ENCODE measurements around the gene CKM. TPM values are rescaled to one million over a fixed set of nuclear protein-coding genes. Genes with fewer than 3 reads are reported as not detected.

CKM gene
- total RNA-seq, 3 donors from 2014 or later: not detected

GRCh38 chr19:45280471-45280961, 42.2 kb downstream of the CKM start:
- no peak overlapping the region for H3K27ac ChIP-seq
- no peak for TF ChIP-seq CTCF (IDR thresholded peaks at IDR 0.05)
- no peak for TF ChIP-seq POLR2A (IDR thresholded peaks at IDR 0.05)
- TF ChIP-seq POLR2AphosphoS5 (IDR thresholded peaks at IDR 0.05): no peak

DNA sequence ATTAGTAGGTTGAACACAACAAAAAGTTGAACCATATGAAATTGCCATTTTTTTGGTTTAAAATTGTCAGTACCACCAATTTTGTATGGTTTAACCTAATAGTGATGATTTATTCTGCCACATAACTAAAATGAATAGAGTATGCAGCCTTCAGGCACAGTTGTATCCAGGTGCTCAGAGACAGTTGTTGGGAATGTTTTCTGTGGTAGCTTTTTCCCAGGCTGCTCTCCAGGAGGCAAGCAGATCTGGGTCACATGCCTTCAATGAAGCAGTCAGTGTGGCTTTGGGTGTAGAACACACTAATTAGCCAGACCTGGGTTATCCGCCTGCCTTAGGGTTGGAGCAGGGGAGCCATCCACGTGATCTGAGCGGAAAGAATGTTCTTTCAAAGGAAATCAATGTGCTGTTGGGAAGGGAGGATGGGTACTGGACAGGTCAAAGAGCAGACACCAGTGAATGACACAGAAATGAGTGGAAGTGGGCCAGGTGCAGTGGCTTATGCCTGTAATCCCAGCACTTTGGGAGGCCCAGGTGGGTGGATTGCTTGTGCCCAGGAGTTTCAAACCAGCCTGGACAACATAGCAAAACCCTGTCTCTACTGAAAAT, 43.0 kb downstream of the CKM start:
- intact Hi-C loops (cut with DNase I; ENCODE audit: low total_unique reads): no loop called here
- H3K4me1 ChIP-seq: no peaks in the 10 kb centered on the region
- DNase-seq (ENCODE audit: low spot score in 2 of 2): no peak
- no peak overlapping the region for H3K27ac ChIP-seq
- TF ChIP-seq POLR2AphosphoS5 (IDR thresholded peaks at IDR 0.05) (no peak), CTCF (IDR thresholded peaks at IDR 0.05) (no peak), POLR2A (IDR thresholded peaks at IDR 0.05) (no peak)
- no peaks in the 10 kb centered on the region for H3K27me3 ChIP-seq
- no peaks in the 10 kb centered on the region for H3K9me3 ChIP-seq
- H3K4me3 ChIP-seq: no peak overlapping the region
- no peaks in the 10 kb centered on the region for H3K36me3 ChIP-seq

More at GRCh38 chr19:45280471-45280961, 42.2 kb downstream of the CKM start:
- no peaks in the 10 kb centered on the region for H3K27me3 ChIP-seq
- H3K9me3 ChIP-seq: no peaks in the 10 kb centered on the region
- no peaks in the 10 kb centered on the region for H3K36me3 ChIP-seq
- no peaks in the 10 kb centered on the region for H3K4me1 ChIP-seq
- no peak for DNase-seq (ENCODE audit: low spot score in 2 of 2)
- H3K4me3 ChIP-seq: no peak overlapping the region
- intact Hi-C loops (cut with DNase I; ENCODE audit: low total_unique reads): no loop called here

GRCh38 chr19:45278087-45278486, 44.6 kb downstream of the CKM start:
- no peaks in the 10 kb centered on the region for H3K9me3 ChIP-seq
- H3K27ac ChIP-seq: no peak overlapping the region
- no peaks in the 10 kb centered on the region for H3K27me3 ChIP-seq
- H3K4me3 ChIP-seq: no peak overlapping the region
- no peak for DNase-seq (ENCODE audit: low spot score in 2 of 2)
- TF ChIP-seq POLR2AphosphoS5 (IDR thresholded peaks at IDR 0.05): no peak
- no peaks in the 10 kb centered on the region for H3K36me3 ChIP-seq
- no peaks in the 10 kb centered on the region for H3K4me1 ChIP-seq
- intact Hi-C loops (cut with DNase I; ENCODE audit: low total_unique reads): no loop called here

DNA sequence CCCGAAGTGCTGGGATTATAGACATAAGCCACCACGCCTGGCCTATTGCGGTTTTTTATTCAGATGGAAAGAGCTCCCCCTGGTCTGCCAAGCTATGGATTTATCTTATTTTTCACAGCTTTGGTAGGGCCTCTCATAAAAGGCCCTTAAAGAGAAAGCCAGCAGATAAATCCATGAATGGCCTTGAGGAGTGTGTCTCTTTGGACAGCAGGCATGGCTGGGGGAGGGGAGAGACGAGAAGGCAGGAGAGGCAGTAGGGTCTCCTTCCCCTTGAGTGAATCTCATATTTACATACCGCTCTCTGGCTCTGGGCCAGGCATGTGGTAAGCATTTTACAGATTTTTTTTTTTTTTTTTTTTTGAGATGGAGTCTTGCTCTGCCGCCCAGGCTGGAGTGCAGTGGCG, 46.4 kb downstream of the CKM start:
- Histone ChIP-seq H3K4me1 (no peaks in the 10 kb centered on the region), H3K9me3 (no peaks in the 10 kb centered on the region), H3K36me3 (no peaks in the 10 kb centered on the region), H3K27ac (no peak overlapping the region), H3K4me3 (no peak overlapping the region), H3K27me3 (no peaks in the 10 kb centered on the region)
- TF ChIP-seq CTCF (IDR thresholded peaks at IDR 0.05): no peak
- TF ChIP-seq POLR2A (IDR thresholded peaks at IDR 0.05): no peak
- TF ChIP-seq POLR2AphosphoS5 (IDR thresholded peaks at IDR 0.05): no peak
- intact Hi-C loops (cut with DNase I; ENCODE audit: low total_unique reads): no loop called here
- DNase-seq (ENCODE audit: low spot score in 2 of 2): no peak

GRCh38 chr19:45275370-45275971, 47.2 kb downstream of the CKM start:
- Histone ChIP-seq H3K4me3 (no peak overlapping the region), H3K27me3 (no peaks in the 10 kb centered on the region), H3K36me3 (no peaks in the 10 kb centered on the region), H3K27ac (no peak overlapping the region), H3K9me3 (no peaks in the 10 kb centered on the region), H3K4me1 (no peaks in the 10 kb centered on the region)
- TF ChIP-seq POLR2AphosphoS5 (IDR thresholded peaks at IDR 0.05) (no peak), CTCF (IDR thresholded peaks at IDR 0.05) (no peak), POLR2A (IDR thresholded peaks at IDR 0.05) (no peak)
- DNase-seq (ENCODE audit: low spot score in 2 of 2): no peak
- intact Hi-C loops (cut with DNase I; ENCODE audit: low total_unique reads): no loop called here
